Left colon (tissue), 2 donors: ENCODE measurements around the gene ACSL1. TPM values are rescaled to one million over a fixed set of nuclear protein-coding genes. Genes with fewer than 3 reads are reported as not detected.

Source experiments
- ATAC-seq: fragments of 200-7000 bp; cut with Tn5 transposase; one replicate; pipeline ENCODE4 v1.9.1; 2020; ENCODE audit warnings: mild to moderate bottlenecking, moderate library complexity
- DNase-seq, 2 donors: peaks; one replicate each; pipeline ENCODE4 v3.0.0-alpha.2; 2020
- intact Hi-C, 2 donors: fragments of 100-400 bp; cut with DNase I in 1 of 2; cut with micrococcal nuclease in 1 of 2; formaldehyde crosslinking; loops; one replicate each; pipeline versions ENCODE4 v1.11.2 to v1.14.0; 2022; cut with DNase I, micrococcal nuclease
- long read RNA-seq: library from polyadenylated mRNA; unstranded; transcript quantifications from one replicate; pipeline ENCODE4 v2.0.0, GENCODE V29; 2021
- total RNA-seq, 2 donors: library from RNA; stranded (reverse); fragmentation: NEBNext Ultra II Directional; extraction: Animal tissue kit (Norgen Biotek cat#: 25700); gene quantifications; one replicate each; pipeline ENCODE4 v1.2.1, GENCODE V29; 2021
- donor health status: DM: no; HTN: no; CAD: no.
- donor health status: DM: yes; HTN: yes; CAD: no.

ACSL1 gene, protein sequence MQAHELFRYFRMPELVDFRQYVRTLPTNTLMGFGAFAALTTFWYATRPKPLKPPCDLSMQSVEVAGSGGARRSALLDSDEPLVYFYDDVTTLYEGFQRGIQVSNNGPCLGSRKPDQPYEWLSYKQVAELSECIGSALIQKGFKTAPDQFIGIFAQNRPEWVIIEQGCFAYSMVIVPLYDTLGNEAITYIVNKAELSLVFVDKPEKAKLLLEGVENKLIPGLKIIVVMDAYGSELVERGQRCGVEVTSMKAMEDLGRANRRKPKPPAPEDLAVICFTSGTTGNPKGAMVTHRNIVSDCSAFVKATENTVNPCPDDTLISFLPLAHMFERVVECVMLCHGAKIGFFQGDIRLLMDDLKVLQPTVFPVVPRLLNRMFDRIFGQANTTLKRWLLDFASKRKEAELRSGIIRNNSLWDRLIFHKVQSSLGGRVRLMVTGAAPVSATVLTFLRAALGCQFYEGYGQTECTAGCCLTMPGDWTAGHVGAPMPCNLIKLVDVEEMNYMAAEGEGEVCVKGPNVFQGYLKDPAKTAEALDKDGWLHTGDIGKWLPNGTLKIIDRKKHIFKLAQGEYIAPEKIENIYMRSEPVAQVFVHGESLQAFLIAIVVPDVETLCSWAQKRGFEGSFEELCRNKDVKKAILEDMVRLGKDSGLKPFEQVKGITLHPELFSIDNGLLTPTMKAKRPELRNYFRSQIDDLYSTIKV
- total RNA-seq: 10 to 100 TPM; 39.4 to 41.2 TPM
- long read RNA-seq, transcript ACSL1-201 (21 exons, 3,832 nt): major isoform, 22 of 46 reads
- long read RNA-seq, partial matches to known transcripts: 6 of 46 reads
- long read RNA-seq, other reads (novel, unspliced or antisense): 14 of 46 reads

DNA sequence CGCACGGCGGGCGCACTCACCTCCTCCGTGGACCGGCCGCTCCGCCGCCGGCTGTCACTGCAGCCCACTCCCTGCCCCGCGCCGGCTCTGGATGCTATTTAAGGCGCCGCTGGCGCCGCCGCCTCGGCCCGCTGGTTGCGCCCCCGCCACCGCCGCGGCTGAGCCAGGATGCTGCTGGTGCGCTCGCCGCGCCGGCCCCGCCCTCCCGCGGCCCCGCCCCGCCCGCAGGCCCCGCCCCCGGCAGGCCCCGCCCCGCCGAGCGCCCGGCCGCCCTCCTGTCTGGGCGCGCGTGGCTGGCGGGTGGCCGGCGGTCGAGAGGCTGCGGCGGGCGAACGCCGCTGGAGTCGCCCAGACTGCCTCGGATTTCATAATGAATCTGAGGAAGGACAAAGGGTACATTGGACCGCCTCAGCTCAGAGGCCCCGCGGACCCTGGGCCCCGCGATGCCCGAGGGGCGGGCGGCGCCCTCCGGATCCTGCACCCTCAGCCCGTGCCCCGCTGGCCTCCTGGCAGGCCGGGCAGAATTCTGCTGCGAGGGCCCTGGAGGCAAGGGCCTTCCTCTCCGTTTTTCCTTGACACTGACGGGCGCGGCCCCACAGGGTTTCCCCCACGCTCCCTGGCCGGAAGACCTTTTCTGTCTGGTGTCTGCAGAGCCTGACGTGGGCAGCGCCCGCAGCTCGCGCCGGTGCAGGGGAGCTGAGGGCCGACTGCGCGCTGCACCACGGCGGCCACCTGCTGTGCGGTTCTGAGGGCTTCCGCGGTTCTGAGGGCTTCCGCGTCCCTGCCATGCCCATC is at the start of gene ACSL1:
Gene ACSL1 (minus strand): TSS at position 73 of the 795 bp plus-strand sequence. CDS start 22,454 bp downstream, outside the sequence.
- ATAC-seq: peak; percentile 94
- peak; percentile 65 to 82 for DNase-seq
- intact Hi-C loops: no loop called here

DNA sequence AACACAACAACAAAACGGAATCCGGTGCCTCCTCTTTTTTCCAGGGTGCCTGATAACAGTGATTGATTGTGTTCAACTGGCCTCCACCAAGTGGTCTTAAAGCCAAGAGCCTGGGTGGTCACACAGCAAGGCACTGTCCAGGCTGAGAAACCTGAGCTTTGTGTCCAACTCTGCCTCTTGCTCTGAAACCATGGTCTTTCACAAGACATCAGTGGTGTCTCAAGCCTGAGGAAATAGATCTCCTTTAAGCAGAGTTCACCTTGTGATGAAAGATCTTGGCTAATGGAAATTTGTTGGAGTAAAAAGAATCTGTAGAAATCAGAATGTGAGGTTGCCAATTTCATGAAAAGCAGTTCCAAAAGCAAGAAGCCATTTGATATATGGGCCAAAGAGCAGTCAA is 47.3 kb upstream of the ACSL1 start:
- intact Hi-C loops: no loop called here

DNA sequence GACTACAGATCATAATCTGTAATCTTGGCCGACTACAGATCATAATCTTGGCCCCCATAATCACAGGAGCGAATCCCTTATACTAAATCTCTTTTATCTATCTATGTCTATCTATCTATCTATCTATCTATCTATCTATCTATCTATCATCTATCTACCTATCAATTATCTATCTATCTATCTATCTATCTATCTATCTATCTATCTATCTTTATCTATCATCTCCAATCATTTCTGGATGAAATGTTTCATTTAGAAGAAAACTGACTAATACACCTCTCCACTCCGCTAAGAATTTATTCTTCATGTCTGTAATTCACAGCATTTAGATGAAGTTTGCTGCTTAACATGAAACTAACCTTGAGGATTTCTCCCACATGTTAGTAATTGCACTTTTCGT is 45.0 kb upstream of the ACSL1 start:
- DNase-seq (no peak), ATAC-seq (no peak)
- intact Hi-C loops: no loop called here

More for the DNA sequence above, 47.3 kb upstream of the ACSL1 start:
- no peak for DNase-seq
- no peak for ATAC-seq

DNA sequence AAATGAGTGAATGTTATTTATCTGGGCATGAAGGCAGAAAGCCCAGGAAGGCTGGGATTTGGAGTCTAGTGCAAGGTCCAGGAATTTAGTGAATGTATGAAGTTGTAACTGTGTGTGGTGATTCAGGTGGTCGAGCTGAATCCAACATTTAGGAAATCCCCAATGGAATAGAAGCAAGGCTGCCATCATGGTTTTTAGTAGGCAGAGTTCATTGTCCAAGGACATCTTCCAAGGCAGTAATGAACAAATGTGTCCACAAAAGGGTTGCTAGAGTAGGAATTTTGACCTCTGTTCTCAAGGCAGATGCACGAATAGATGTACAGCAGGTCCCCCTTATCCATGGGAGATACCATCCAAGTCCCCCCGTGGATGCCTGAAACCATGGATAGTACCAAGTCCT is 42.9 kb upstream of the ACSL1 start:
- DNase-seq (no peak), ATAC-seq (no peak)
- intact Hi-C loops: no loop called here

DNA sequence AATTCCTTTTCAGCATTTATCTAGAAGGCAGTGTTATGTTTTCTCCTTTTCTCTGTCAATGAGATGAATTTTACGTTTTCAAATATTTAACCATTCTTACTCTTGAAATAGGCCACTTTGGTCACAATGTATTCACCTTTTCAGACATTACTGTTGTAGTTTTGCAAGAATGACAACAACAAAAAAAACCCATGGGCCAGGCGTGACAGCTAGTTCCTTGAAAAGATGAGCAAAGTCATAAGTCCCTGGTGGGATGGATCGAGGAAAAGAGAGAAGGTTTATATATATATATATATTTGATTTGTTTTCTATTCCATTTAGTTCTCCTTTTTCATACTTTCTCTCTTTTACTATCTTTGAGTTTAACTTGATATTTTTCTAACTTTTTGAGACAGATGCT is 38.1 kb upstream of the ACSL1 start:
- no peak for ATAC-seq
- no peak for DNase-seq
- intact Hi-C loops: no loop called here

DNA sequence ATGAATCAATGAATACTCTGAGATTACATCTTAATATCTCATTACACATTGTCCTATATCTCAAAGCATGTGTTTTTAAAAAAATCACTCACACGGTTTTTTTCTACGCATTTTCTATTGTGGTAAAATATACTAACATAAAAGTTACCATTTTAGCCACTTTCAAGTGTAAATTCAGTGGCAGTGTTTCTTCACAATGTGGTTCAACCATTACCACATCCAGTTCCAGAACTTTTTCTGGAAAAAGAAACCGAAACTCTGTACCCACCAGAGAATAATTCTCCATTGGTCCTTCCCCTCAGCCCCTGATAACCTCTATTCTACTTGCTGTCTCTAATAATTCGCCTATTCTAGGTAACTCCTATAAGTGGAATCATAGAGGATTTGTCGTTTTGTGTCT is 35.3 kb upstream of the ACSL1 start:
- no peak for ATAC-seq
- no peak for DNase-seq
- intact Hi-C loops: no loop called here

DNA sequence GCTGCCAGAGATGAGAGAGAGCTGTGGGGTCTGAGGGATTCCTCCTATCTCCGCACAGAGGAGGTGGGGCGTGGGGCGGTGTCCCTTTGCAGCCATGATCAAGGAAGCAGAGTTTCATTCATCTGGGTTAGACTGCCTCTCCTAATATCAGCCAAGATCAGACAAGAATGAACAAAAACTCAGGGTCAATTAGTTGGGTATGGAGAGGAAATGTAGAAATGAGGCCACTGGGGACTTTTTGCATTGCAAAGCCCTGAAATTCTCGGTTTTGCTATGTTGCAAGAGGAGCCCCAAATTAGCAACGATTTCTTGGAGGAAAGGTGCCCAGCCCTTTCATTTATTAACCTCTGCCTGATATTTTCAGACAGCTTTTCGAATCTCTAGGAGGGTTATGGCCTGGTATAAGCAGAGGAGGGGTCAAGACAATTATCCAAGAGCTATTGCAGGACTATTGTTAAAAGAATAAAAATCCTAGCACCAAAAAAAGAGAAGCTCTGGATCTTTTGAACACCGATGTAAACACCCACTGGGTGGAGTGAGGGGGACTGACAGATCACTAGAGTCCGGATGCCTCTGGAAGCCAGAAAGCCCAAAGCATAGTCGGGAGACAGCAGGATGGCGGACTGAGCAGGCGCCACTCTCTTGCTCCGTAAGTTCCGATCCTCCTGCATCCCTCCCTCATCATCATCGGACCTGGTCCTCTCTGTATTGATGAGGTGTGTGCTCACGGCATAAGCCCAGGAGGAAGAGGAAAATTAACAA is 34.4 kb upstream of the ACSL1 start:
- intact Hi-C loops: no loop called here
- no peak for ATAC-seq
- DNase-seq: no peak

DNA sequence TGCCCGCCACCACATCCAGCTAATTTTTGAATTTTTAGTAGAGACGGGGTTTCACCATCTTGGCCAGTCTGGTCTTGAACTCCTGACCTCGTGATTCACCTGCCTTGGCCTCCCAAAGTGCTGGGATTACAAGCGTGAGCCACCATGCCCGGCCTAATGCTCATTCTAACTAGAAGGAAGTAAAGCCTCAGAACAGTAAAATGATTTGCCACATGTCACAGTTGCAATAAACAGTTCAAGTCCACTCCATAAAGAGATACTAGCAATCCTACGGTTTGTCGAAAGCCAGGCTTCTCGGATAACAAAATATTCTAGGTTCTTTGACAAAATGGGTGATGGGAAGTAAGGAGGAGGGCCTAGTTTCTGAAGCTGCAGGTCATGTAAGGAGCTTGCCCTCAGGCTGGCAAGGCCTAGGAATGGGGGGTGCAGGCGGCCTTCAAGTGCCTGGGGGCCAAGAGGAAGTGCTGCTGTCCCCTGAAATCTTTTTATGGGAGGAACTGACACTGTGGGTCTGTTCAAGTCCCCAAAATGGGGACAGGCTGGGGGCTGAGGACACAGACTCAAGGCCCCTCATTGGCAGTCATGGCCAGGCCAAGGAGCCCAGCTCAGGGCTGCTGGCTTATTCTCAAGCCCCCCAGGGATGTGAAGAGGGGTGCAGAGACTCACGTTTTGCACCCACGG is 31.8 kb upstream of the ACSL1 start:
- intact Hi-C loops: no loop called here
- no peak for DNase-seq
- ATAC-seq: peak; percentile 74

DNA sequence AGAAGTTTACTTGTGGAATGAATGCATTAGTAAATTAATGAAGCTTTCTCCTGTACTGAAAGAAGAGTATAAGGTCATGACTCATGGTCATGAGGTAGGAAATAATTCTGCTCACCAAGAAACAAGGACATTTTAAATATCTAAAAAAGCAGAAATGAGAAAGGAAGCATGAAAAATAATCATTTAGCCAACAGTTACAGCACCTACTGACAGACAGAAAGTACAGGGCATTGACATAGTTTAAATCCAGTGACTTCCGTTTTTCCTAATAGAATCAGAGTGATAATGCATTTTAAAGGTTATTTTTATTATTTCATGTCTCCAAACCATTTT is 30.5 kb upstream of the ACSL1 start:
- no peak for DNase-seq
- intact Hi-C loops: no loop called here
- no peak for ATAC-seq

DNA sequence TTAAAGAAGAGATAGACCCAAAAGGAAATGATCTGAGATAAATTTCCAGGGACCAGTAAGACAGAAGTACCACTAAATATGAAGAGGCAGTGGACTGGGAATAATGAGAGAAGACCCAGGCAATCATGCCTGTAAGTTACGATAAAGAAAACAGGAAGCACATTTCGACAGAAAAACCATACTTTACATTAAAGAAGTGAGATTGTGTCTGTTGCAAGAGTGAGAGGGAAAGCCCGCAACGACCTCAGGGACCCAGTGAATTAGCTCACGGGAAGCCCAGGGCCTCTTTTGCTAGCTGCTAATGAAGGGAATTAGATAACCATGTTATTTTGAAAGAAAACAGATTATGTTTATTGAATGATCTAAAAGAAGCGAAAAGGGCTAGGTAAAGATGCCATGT is 28.9 kb upstream of the ACSL1 start:
- ATAC-seq (no peak), DNase-seq (no peak)
- intact Hi-C loops: no loop called here

DNA sequence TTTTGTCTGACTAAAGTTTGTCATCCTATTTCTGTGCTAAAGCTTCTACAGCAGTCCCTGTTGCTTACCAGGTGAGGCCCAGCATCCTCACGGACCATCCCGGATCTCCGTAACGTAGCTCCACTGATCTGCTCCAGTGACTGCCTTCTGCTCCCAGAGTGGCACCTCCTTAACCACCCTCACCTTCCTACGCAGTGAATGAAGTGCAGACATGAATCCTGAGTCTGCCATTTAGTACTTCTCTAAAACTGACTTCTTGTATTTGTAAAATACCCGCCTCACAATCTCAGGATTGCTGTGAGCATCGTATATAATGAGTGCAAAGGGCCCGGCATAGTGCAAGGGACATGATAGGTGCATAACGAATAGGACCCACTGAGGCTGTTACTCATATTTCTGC is 27.7 kb upstream of the ACSL1 start:
- ATAC-seq: no peak
- intact Hi-C loops: no loop called here
- DNase-seq: no peak

DNA sequence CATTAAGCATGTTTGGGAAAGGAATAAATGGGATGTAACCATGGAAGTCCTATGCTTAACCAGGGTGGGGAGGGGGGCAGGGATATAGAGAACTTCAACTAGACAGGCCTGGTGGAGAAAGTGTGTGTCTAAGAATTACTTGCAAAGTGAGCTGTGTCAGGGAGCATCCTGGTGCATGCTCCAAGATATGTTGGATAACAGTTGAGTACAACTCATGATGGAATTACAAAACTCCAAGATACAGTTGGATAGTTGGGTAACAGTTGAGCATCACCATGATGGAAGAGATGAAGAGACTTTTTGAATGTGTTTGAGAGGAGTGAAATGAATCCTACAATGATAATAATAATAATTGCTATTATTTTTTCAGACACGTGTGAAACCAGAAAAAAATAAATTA is 26.1 kb upstream of the ACSL1 start:
- ATAC-seq (no peak), DNase-seq (no peak)
- intact Hi-C loops: no loop called here

DNA sequence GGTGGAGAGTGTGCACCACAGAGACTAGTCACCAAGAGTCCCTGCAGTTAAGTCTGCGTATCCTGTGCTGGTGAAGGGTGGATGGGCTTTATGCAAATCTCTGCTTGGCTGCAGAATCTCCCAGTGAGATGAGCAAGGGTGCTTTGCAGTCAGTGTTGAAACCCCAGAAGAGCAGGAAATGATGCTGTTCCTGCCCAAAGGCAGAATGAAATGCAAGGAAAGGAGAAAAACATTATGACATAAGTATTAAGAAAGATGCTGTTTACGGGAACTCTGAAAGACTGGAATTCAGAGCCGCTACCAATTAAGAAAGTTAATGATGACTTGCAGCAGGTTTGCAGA is 25.4 kb upstream of the ACSL1 start:
- ATAC-seq (no peak), DNase-seq (no peak)

DNA sequence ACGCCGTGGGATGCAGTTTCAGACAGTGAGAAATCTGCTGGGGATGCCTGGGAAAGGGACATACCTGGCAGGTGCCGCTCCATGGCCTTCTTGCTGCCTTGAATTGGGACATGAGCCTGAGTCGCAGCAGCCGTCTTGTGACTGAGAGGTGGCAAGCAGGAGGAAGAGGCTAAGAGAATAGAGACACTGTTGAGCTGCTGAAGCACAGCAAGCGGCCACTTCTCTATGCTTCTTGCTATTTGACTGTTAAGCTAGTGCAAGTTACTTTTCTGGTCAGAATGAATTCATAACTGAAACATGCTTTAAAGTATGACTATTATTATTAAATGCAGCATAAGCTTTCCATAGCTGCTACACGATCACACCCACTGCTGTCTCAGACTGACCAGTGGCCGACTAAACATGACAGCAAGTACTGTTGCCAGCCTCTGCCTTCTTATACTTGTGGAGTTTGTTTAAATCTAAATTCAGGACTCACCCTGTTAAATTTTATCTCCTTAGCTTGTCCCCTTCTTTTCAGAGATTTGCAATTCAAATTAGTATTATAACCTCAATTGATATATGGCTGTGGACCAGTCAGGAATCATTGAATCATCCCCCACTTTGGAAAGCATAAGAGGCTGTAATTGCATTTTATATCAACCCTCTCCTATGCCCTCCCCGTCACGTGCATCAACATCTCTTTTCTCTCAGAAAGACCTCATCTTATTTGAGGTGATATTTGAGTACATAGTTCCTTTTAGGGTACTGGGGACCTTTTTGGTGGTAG is 24.8 kb upstream of the ACSL1 start:
- ATAC-seq (no peak), DNase-seq (no peak)
- intact Hi-C loops: no loop called here

More for the DNA sequence above, 25.4 kb upstream of the ACSL1 start:
- intact Hi-C loops: no loop called here

DNA sequence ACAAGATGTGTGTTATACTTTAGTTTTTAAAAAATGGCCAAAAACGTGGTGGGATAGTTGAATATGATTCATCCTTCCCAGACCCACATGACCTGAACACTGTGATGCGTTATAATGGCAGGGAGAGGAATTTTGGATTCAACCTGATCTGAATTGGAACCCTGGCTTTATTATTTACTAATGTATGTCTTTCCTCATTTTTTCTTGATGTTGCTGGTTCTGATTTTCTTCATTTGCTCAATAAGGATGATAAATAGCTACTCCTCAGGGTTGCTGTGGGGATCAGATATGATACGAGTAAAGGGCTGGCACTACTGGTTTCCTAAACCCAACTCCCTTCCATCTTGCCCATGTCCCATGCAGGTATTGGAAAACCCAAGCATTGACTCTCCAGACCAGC is 24.2 kb upstream of the ACSL1 start:
- intact Hi-C loops: no loop called here
- no peak for ATAC-seq
- DNase-seq: no peak

DNA sequence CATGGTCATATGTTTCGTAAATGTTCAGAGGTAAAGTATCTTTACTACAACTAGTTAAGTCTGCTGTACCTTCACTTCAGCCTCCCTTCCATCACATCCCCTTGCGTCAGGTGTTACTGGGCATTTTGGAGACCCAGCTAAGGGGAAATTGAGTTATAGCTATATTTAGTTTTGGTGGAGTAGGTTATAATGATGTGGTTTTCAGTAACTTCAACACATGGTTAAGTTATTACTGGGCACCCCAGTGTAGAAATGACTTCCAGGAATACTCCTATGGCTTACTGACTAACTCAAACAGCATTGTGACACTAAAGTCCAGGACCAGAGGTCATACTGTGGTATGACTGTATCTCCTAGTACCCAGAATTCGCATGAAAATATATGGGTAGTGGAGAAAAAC is 23.4 kb upstream of the ACSL1 start:
- intact Hi-C loops: no loop called here
- ATAC-seq: no peak
- DNase-seq: no peak

DNA sequence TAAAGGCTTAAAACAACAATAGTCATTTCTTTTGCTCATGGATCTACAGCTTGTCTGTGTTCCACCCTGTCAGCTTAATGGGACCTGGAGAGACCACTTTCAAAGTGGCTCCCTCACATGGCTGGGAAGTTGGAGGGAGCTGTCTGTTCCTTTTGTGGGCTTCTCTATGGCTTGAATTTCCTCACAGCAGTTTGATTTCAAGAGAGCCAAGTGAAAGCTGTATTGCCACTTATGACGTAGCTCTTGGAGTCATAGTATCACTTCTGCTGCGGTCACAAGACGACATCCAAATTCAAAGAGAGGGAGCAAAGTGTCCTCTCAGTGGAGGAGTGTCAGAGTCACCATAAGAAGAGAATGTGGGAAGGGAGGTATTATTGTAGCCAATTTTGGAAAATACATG is 22.7 kb upstream of the ACSL1 start:
- intact Hi-C loops: no loop called here
- DNase-seq (no peak), ATAC-seq (no peak)

DNA sequence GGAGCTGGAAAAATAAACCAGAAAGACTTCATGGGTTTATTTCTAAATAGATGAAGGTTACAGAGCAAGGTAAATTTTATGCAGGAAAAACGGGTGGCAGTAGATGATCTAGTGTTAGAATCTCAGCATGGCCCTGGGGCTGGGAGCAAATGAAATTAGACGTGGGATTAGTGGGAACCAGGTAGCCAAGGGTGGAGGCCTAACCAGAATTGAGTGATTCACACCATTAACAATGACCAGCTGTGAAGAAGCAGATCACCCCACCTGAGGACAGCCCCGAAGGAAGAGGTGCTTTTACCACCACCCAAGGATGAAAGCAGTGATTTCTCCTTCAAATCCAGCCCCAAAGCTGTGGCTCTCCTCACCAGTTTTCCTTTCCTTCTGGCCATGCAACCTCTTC is 20.8 kb upstream of the ACSL1 start:
- intact Hi-C loops: no loop called here
- no peak for ATAC-seq
- DNase-seq: no peak
